NT2/D1 (cell line): Measurements from ENCODE around the gene NR2C1.
"Not testable (repeated sequence)": the region's sequence is repeated elsewhere in the genome, so short reads cannot be mapped to it uniquely, and the experiment has no call there.

Source experiments
- DNase-seq: peaks from one replicate; pipeline ENCODE4 v3.0.0-alpha.2; 2011; ENCODE audit warnings: low read depth, low spot score
- H3K27me3 ChIP-seq: 2 replicates; pipeline ENCODE4 v1.6.0; 2011; ENCODE audit warnings: mild to moderate bottlenecking; ENCODE audit not compliant: insufficient read length, insufficient read depth
- H3K36me3 ChIP-seq: 2 replicates; pipeline ENCODE4 v1.6.1; 2011; ENCODE audit warnings: mild to moderate bottlenecking, low read length, mixed read lengths; ENCODE audit not compliant: insufficient read depth, insufficient read length
- H3K4me1 ChIP-seq: 2 replicates; pipeline ENCODE4 v1.5.1; 2011; ENCODE audit not compliant: insufficient read depth, insufficient read length
- H3K4me3 ChIP-seq: 2 replicates; pipeline ENCODE4 v1.5.1; 2011; ENCODE audit warnings: low read depth; ENCODE audit not compliant: insufficient read length
- H3K9ac ChIP-seq: 2 replicates; pipeline ENCODE4 v1.6.0; 2011; ENCODE audit warnings: low read depth; ENCODE audit not compliant: insufficient read length
- H3K9me3 ChIP-seq: 2 replicates; pipeline ENCODE4 v1.5.1; 2011; ENCODE audit warnings: mild to moderate bottlenecking, low read length; ENCODE audit not compliant: insufficient read depth
- SUZ12 ChIP-seq: IDR thresholded peaks from 2 replicates; pipeline ENCODE4 v1.6.1; 2011; ENCODE audit not compliant: insufficient read length, insufficient read depth; ENCODE audit errors: extremely low read depth
- YY1 ChIP-seq: IDR thresholded peaks from 2 replicates; pipeline ENCODE4 v1.6.1; 2011; ENCODE audit not compliant: insufficient read length, insufficient read depth
- ZNF274 ChIP-seq: IDR thresholded peaks from 2 replicates; pipeline ENCODE4 v1.6.1; 2011; ENCODE audit warnings: mild to moderate bottlenecking, low read depth, low read length

Gene NR2C1

GRCh38 chr12:94987801-94988200 lies 85.6 kb downstream of the NR2C1 start:
- TF ChIP-seq ZNF274 (no peak), SUZ12 (no peak), YY1 (no peak)
- DNase-seq = no peak
- Histone ChIP-seq H3K36me3 (peaks cover 26% of the 10 kb centered on the region), H3K9me3 (no peaks in the 10 kb centered on the region), H3K4me3 (no peak overlapping the region), H3K27me3 (no peaks in the 10 kb centered on the region), H3K4me1 (peaks cover 5% of the 10 kb centered on the region), H3K9ac (no peak overlapping the region)

DNA sequence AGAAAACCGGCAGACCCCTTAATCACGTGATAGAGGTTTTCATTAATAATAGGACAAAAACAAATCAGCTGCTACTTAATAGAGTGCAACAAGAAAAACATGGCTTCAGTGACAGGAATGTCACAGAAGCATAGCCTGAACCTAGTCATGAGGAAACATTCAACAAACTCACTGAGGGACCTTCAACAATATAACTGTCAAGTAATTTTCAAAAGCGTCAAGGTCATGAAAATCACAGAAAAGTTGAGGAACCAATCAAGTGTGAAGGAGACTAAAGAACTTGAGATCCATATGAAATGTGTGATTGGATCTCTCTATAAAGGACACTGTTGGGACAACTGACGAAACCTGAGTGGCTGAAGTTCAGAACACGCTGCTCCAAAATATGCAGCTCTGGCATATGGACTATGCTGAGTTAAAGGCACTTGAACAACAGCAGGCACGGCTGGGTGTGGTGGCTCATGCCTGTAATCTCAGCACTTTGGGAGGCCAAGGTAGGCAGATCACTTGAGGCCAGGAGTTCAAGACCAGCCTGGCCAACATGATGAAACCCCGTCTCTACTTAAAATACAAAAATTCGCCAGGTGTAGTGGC lies 86.2 kb downstream of the NR2C1 start:
- H3K9ac ChIP-seq = no peak overlapping the region
- TF ChIP-seq SUZ12 = no peak
- TF ChIP-seq ZNF274 = no peak
- no peaks in the 10 kb centered on the region for H3K9me3 ChIP-seq
- H3K36me3 ChIP-seq = peaks cover 20% of the 10 kb centered on the region
- DNase-seq = no peak
- H3K4me3 ChIP-seq = no peak overlapping the region
- H3K4me1 ChIP-seq = peaks cover 5% of the 10 kb centered on the region
- H3K27me3 ChIP-seq = no peaks in the 10 kb centered on the region

DNA sequence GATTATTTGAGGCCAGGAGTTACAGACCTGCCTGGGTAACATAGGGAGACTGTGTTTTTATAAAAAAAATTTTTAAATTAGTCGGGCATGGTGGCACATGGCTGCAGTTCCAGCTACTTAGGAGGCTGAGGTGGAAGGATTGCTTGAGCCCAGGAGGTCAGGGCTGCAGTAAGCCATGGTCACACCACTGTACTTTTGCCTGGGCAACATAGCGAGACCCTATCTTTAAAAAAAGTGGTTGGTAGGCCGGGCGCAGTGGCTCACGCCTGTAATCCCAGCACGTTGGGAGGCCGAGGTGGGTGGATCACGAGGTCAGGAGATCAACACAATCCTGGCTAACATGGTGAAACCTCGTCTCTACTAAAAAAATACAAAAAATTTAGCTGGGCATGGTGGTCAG lies 88.3 kb downstream of the NR2C1 start:
- H3K9me3 ChIP-seq, DNase-seq, H3K27me3 ChIP-seq, H3K4me1 ChIP-seq, H3K4me3 ChIP-seq, H3K9ac ChIP-seq: not testable (repeated sequence)
- peaks cover 18% of the 10 kb centered on the region for H3K36me3 ChIP-seq

GRCh38 chr12:94983321-94983720 lies 90.1 kb downstream of the NR2C1 start:
- H3K36me3 ChIP-seq = peaks cover 15% of the 10 kb centered on the region
- no peak overlapping the region for H3K9ac ChIP-seq
- peaks cover 5% of the 10 kb centered on the region for H3K4me1 ChIP-seq
- no peaks in the 10 kb centered on the region for H3K9me3 ChIP-seq
- no peak for DNase-seq
- H3K4me3 ChIP-seq = no peak overlapping the region
- H3K27me3 ChIP-seq = no peaks in the 10 kb centered on the region
- TF ChIP-seq YY1 (no peak), SUZ12 (no peak), ZNF274 (no peak)

GRCh38 chr12:94982456-94982855 lies 91.0 kb downstream of the NR2C1 start:
- Histone ChIP-seq H3K4me3 (no peak overlapping the region), H3K27me3 (no peaks in the 10 kb centered on the region), H3K9ac (no peak overlapping the region), H3K36me3 (peaks cover 18% of the 10 kb centered on the region), H3K4me1 (peaks cover 5% of the 10 kb centered on the region), H3K9me3 (no peaks in the 10 kb centered on the region)
- DNase-seq = no peak
- no peak for TF ChIP-seq YY1
- no peak for TF ChIP-seq SUZ12
- no peak for TF ChIP-seq ZNF274

- Histone ChIP-seq H3K4me3 (no peak overlapping the region), H3K4me1 (peaks cover 5% of the 10 kb centered on the region), H3K9ac (no peak overlapping the region), H3K27me3 (no peaks in the 10 kb centered on the region), H3K36me3 (peaks cover 20% of the 10 kb centered on the region), H3K9me3 (no peaks in the 10 kb centered on the region)
- TF ChIP-seq YY1 = no peak
- no peak for TF ChIP-seq SUZ12
- TF ChIP-seq ZNF274 = no peak
- DNase-seq = no peak
These were observed 92.8 kb downstream of the NR2C1 start for GRCh38 chr12:94980577-94980976.

DNA sequence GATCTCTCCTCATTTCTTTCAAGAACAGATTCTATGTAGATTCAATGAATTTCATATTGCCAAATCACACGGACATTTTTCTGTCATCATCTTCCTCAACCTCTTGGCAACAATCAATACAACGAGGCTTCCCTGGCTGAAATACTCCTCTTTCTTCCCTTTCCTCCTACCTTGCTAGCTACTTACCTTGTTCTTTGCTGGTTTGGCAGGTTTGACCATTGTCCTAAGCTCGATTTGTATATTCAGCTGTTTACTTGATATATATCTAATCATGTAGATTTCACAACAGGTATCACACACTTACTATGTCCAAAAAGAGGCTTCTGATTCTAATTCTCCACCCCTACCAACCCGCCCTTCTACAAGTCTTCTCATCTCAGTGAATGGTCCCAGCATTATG lies 93.5 kb downstream of the NR2C1 start:
- Histone ChIP-seq H3K27me3 (no peaks in the 10 kb centered on the region), H3K4me3 (no peak overlapping the region), H3K36me3 (peaks cover 18% of the 10 kb centered on the region), H3K9ac (no peak overlapping the region), H3K4me1 (peaks cover 5% of the 10 kb centered on the region), H3K9me3 (no peaks in the 10 kb centered on the region)
- DNase-seq = no peak
- no peak for TF ChIP-seq SUZ12
- no peak for TF ChIP-seq ZNF274
- TF ChIP-seq YY1 = no peak

DNA sequence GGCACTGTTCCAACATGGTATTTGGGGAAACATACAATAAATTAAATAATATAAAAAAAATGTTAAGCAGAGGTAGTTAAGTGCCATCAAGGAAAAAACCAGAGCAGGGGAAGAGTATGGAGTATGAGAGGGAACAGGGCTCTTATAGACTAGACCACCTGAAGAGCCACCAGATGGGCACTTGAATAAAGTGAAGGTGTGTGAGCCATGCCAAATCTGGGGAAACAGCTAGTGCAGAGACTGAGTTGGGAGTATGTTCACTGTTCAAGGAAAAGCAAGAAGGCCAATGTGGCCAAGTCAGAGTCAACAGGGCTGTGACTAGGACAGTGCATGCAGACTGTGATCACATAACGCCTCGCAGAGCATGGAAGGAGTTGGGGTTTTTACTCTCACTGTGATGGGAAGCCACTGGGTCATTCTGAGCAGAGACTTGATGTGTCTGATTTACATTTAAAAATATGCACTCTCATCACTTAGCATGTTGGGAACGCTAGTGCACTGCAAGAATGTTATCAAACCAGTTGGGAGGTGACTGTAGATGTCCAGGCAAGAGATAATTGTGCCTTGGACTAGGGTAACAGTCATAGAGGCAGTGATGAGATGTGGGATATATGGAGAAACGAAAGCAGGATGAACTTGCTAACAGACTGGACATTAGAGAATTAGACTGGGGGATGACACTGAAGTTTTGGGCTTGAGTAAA lies 95.5 kb downstream of the NR2C1 start:
- Histone ChIP-seq H3K36me3 (peaks cover 18% of the 10 kb centered on the region), H3K9ac (no peak overlapping the region), H3K27me3 (no peaks in the 10 kb centered on the region), H3K4me1 (no peaks in the 10 kb centered on the region), H3K9me3 (no peaks in the 10 kb centered on the region), H3K4me3 (no peak overlapping the region)
- DNase-seq = no peak
- TF ChIP-seq SUZ12 (no peak), ZNF274 (no peak), YY1 (no peak)
